GM12878 (cell line): ENCODE data around the gene LDHA. TPM values are rescaled to one million over a fixed set of nuclear protein-coding genes. Genes with fewer than 3 reads are reported as not detected.

ENCODE experiments used
- ATAC-seq: fragments of 200-7000 bp; cut with Tn5 transposase; 3 replicates; pipeline ENCODE4 v1.9.1; 2020; ENCODE audit warnings: mild to moderate bottlenecking, moderate library complexity
- BruUV-seq: library from RNA; stranded (reverse); fragments of 400-500 nt; replicated peaks from 2 replicates; lab custom pipeline; 2021; lab: Mats Ljungman, UMichigan
- CTCF ChIA-PET: fragments of 300-600 bp; sonication (Branson Sonifier 250); formaldehyde crosslinking; extraction: SDS; loops from one replicate; lab custom pipeline; 2021; ENCODE audit warnings: inconsistent platforms; lab: Yijun Ruan, JAX
- POLR2A ChIA-PET: fragments of 350-600 bp; formaldehyde crosslinking; extraction: SDS; loops from one replicate; lab custom pipeline; 2021; ENCODE audit warnings: inconsistent platforms; lab: Charles Lee
- RAD21 ChIA-PET: fragments of 300-600 bp; sonication (Branson Sonifier 250); formaldehyde crosslinking; loops from one replicate; lab custom pipeline; 2023; ENCODE audit warnings: antibody characterized with exemption; ENCODE audit not compliant: unreplicated experiment; lab: Charles Lee
- SMC1A ChIA-PET: fragments of 300-600 bp; sonication (Branson Sonifier 250); formaldehyde crosslinking; loops from one replicate; lab custom pipeline; 2023; ENCODE audit not compliant: unreplicated experiment, uncharacterized antibody; lab: Charles Lee
- DNase-seq: peaks from one replicate; pipeline ENCODE4 v3.0.0-alpha.2; 2011; ENCODE audit warnings: low read depth, low spot score
- FAIRE-seq: peaks from 3 replicates; lab custom pipeline; 2011; peaks lifted over from hg19 to GRCh38; lab: Jason Lieb, UNC
- H2AFZ ChIP-seq: 2 replicates; pipeline ENCODE4 v1.6.0; 2011; ENCODE audit warnings: low read depth, low read length, control low read depth; ENCODE audit not compliant: control insufficient read depth
- H3K27ac ChIP-seq: 2 replicates; pipeline ENCODE4 v1.5.1; 2011; ENCODE audit warnings: control low read depth; ENCODE audit not compliant: control insufficient read depth, insufficient read depth
- H3K27me3 ChIP-seq, 2 experiments: replicated peaks in 1 of 2; 2 replicates each; pipeline versions ENCODE4 v1.6.0 to v1.6.1; 2011; ENCODE audit warnings: low read length in 1 of 2; ENCODE audit not compliant: control insufficient read depth in 2 of 2, insufficient read depth in 2 of 2
- H3K36me3 ChIP-seq, 2 experiments: 2 replicates each; pipeline ENCODE4 v1.5.1; 2011; ENCODE audit warnings: low read length in 1 of 2; ENCODE audit not compliant: control insufficient read depth in 2 of 2, insufficient read depth in 2 of 2
- H3K4me1 ChIP-seq: 2 replicates; pipeline ENCODE4 v1.6.1; 2011; ENCODE audit warnings: mild to moderate bottlenecking, low read length, moderate library complexity, mixed read lengths; ENCODE audit not compliant: control insufficient read depth, insufficient read depth
- H3K4me2 ChIP-seq: 2 replicates; pipeline ENCODE4 v1.6.0; 2011; ENCODE audit warnings: control low read depth; ENCODE audit not compliant: control insufficient read depth, insufficient read depth
- H3K4me3 ChIP-seq: fragments of 200-600 bp; sonication (generic); 2 replicates; pipeline ENCODE4 v1.5.1; 2016
- H3K79me2 ChIP-seq: 2 replicates; pipeline ENCODE4 v1.6.0; 2011; ENCODE audit warnings: low read length; ENCODE audit not compliant: control insufficient read depth, insufficient read depth
- H3K9ac ChIP-seq: 2 replicates; pipeline ENCODE4 v1.8.0; 2011; ENCODE audit warnings: low read length, control low read depth, mixed read lengths; ENCODE audit not compliant: control insufficient read depth, insufficient read depth
- H3K9me3 ChIP-seq: replicated peaks from 3 replicates; pipeline ENCODE4 v1.5.1; 2011; ENCODE audit warnings: mild to moderate bottlenecking, low read length; ENCODE audit not compliant: control insufficient read depth, insufficient read depth
- H4K20me1 ChIP-seq: 2 replicates; pipeline ENCODE4 v1.6.0; 2011; ENCODE audit not compliant: control insufficient read depth, insufficient read depth
- BRCA1 ChIP-seq: IDR thresholded peaks from 2 replicates; pipeline ENCODE4 v1.6.1; 2011; ENCODE audit warnings: low read depth, low read length, improper control_type of control experiment
- CBFB ChIP-seq: IDR thresholded peaks from 2 replicates; pipeline ENCODE4 v1.6.1; 2016; ENCODE audit warnings: antibody characterized with exemption, low read depth
- CBX5 ChIP-seq: sonication (generic); IDR thresholded peaks from 2 replicates; pipeline ENCODE4 v1.6.1; 2016; ENCODE audit warnings: low read depth, moderate library complexity, mild to moderate bottlenecking, inconsistent platforms
- CEBPB ChIP-seq, 2 experiments: fragments of 150-350 bp in 1 of 2; IDR thresholded peaks; 2 replicates each; pipeline ENCODE4 v1.6.1; 2012 to 2014; ENCODE audit warnings: low read depth in 2 of 2, low read length in 2 of 2, borderline replicate concordance in 1 of 2, inconsistent platforms in 1 of 2
- FOXK2 ChIP-seq: fragments of 450-650 bp; IDR thresholded peaks from 2 replicates; pipeline ENCODE4 v1.6.1; 2017; ENCODE audit warnings: mild to moderate bottlenecking, moderate library complexity
- FOXM1 ChIP-seq: IDR thresholded peaks from 2 replicates; pipeline ENCODE4 v1.6.1; 2012; ENCODE audit warnings: low read depth, mild to moderate bottlenecking, inconsistent platforms, low read length, moderate library complexity
- HDAC6 ChIP-seq: fragments of 200-600 bp; sonication (generic); IDR thresholded peaks from one replicate; pipeline ENCODE4 v1.8.0; 2017; ENCODE audit warnings: antibody characterized with exemption; ENCODE audit not compliant: unreplicated experiment
- POLR2AphosphoS5 ChIP-seq: IDR thresholded peaks from 2 replicates; pipeline ENCODE4 v1.6.1; 2011; ENCODE audit warnings: mild to moderate bottlenecking, low read length, inconsistent platforms
- RAD51 ChIP-seq: fragments of 450-650 bp; IDR thresholded peaks from 2 replicates; pipeline ENCODE4 v1.6.1; 2016; ENCODE audit warnings: moderate library complexity, mild to moderate bottlenecking, inconsistent platforms
- RELA ChIP-seq: fragments of 450-650 bp; IDR thresholded peaks from 2 replicates; pipeline ENCODE4 v1.8.0; 2014; ENCODE audit warnings: borderline replicate concordance; ENCODE audit not compliant: partially characterized antibody
- SREBF1 ChIP-seq: IDR thresholded peaks from 2 replicates; pipeline ENCODE4 v1.6.1; 2012; ENCODE audit warnings: mild to moderate bottlenecking, low read length
- STAT3 ChIP-seq: IDR thresholded peaks from 2 replicates; pipeline ENCODE4 v1.6.1; 2011; ENCODE audit warnings: low read depth, low read length, improper control_type of control experiment
- YBX1 ChIP-seq: fragments of 450-650 bp; IDR thresholded peaks from 2 replicates; pipeline ENCODE4 v1.6.1; 2016; ENCODE audit warnings: antibody characterized with exemption
- ZZZ3 ChIP-seq: IDR thresholded peaks from 2 replicates; pipeline ENCODE4 v1.6.1; 2011; ENCODE audit warnings: low read depth; ENCODE audit not compliant: control insufficient read depth, insufficient read length
- WGBS: methylation state at CpG from one replicate; pipeline ENCODE4 v1.1.6; 2016; ENCODE audit warnings: low lambda C conversion rate; ENCODE audit not compliant: insufficient replicate concordance, insufficient coverage; ENCODE audit errors: missing lambda C conversion rate; 5-methylcytosine and 5-hydroxymethylcytosine counted together
- in situ Hi-C: fragments of 300-500 bp; cut with MboI; formaldehyde crosslinking; loops from 9 replicates; pipeline ENCODE4 v1.14.3; 2018; ENCODE audit warnings: mixed read lengths
- intact Hi-C: fragments of 100-400 bp; cut with micrococcal nuclease; formaldehyde crosslinking; loops from one replicate; pipeline ENCODE4 v1.14.2; 2022; ENCODE audit not compliant: unreplicated experiment
- polyA plus RNA-seq, 11 experiments: library from polyadenylated mRNA; depleted of rRNA in 4 of 11; unstranded in 6 of 11; stranded (reverse) in 5 of 11; fragments of >200 nt; fragmentation: Nextera tagmentation in 4 of 11; fragmentation: Illumina TruSeq in 1 of 11; extraction: Ambion mirVana in 4 of 11; extraction: Trizol in 1 of 11; gene quantifications; 1 replicate in 1 of 11; 2 replicates in 10 of 11; pipeline versions ENCODE4 v1.2.1 to v1.2.3, GENCODE V29; 2011 to 2016; ENCODE audit warnings: inconsistent platforms in 2 of 11, missing spikeins in 2 of 11, low read depth in 1 of 11
- total RNA-seq, 4 experiments: library from RNA; depleted of rRNA in 3 of 4; stranded (reverse); fragments of >200 nt in 3 of 4; fragmentation: Illumina TruSeq in 1 of 4; extraction: Trizol in 1 of 4; gene quantifications; 2 replicates each; pipeline versions ENCODE4 v1.2.1 to v1.2.3, GENCODE V29; 2013 to 2021
- TF ChIP-seq, protein P1 (sequence below): IDR thresholded peaks from 2 replicates; pipeline ENCODE4 v1.6.1; 2011; ENCODE audit warnings: low read depth, mild to moderate bottlenecking, low read length, moderate library complexity, borderline replicate concordance; ENCODE audit errors: extremely low read depth
- TF ChIP-seq, protein P2 (sequence below): fragments of 450-650 bp; IDR thresholded peaks from 2 replicates; pipeline ENCODE4 v1.6.1; 2017; ENCODE audit warnings: borderline replicate concordance
- TF ChIP-seq, protein P3 (sequence below): fragments of 450-650 bp; conservative IDR thresholded peaks from 2 replicates; pipeline ENCODE4 v1.6.1; 2017; ENCODE audit warnings: mild to moderate bottlenecking, moderate library complexity
- TF ChIP-seq, protein P4 (sequence below): fragments of 150-350 bp; IDR thresholded peaks from 2 replicates; pipeline ENCODE4 v1.6.1; 2014; ENCODE audit warnings: mild to moderate bottlenecking, low read depth, low read length
- TF ChIP-seq, protein P5 (sequence below), 3 experiments: IDR thresholded peaks in 2 of 3; conservative IDR thresholded peaks in 1 of 3; 2 replicates each; pipeline ENCODE4 v1.5.1; 2011; ENCODE audit warnings: low read depth in 3 of 3, low read length in 3 of 3, mild to moderate bottlenecking in 3 of 3, control low read depth in 2 of 3, moderate library complexity in 2 of 3, inconsistent platforms in 1 of 3, mixed read lengths in 1 of 3; ENCODE audit not compliant: control insufficient read depth in 2 of 3, insufficient read depth in 1 of 3; ENCODE audit errors: extremely low read depth in 1 of 3

Gene LDHA
- total and polyA plus RNA-seq, 10 of the 15 experiments (the other 5 are each of a cell fraction or from before 2014, with no cell fraction given): 773 to 2,300 (median 1,367) TPM

DNA sequence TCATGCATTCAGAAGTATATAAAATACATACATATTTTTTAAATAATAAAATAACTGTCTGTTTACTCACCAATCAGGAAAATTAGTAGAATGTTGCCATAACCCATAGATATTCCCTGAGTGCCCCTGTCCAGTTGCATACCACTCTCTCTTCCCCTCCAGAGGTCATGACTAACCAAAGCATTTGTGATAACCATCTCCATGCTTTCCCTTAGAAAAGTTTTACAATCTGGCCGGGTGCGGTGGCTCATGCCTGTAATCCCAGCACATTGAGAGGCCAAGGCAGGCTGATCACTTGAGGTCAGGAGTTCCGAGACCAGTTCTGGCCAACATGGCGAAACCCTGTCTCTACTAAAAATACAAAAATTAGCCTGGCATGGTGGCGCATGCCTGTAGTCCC is 33.2 kb upstream of the LDHA start:
- Histone ChIP-seq H3K79me2 (no peaks in the 10 kb centered on the region), H3K9me3 (no peaks in the 10 kb centered on the region), H4K20me1 (no peaks in the 10 kb centered on the region), H3K4me1 (no peaks in the 10 kb centered on the region), H3K4me3 (no peak overlapping the region), H3K4me2 (no peak overlapping the region), H3K36me3 (peaks cover 5 to 28% of the 10 kb centered on the region in 2 experiments), H3K9ac (no peak overlapping the region), H2AFZ (no peak overlapping the region), H3K27me3 (no peaks in the 10 kb centered on the region), H3K27ac (no peak overlapping the region)
- TF ChIP-seq CBFB (no peak), HDAC6 (no peak), RELA (no peak), POLR2AphosphoS5 (no peak), BRCA1 (no peak), CBX5 (no peak), SREBF1 (no peak), STAT3 (no peak), FOXM1 (no peak), RAD51 (no peak), ZZZ3 (no peak), YBX1 (no peak), CEBPB (IDR thresholded peaks at IDR 0.05; ENCODE audit: borderline replicate concordance in 1 of 2, low read depth in 2 of 2, low read length in 2 of 2) (no peak), FOXK2 (no peak)
- TF ChIP-seq, protein P1, sequence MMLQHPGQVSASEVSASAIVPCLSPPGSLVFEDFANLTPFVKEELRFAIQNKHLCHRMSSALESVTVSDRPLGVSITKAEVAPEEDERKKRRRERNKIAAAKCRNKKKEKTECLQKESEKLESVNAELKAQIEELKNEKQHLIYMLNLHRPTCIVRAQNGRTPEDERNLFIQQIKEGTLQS: no peak
- TF ChIP-seq, protein P2, sequence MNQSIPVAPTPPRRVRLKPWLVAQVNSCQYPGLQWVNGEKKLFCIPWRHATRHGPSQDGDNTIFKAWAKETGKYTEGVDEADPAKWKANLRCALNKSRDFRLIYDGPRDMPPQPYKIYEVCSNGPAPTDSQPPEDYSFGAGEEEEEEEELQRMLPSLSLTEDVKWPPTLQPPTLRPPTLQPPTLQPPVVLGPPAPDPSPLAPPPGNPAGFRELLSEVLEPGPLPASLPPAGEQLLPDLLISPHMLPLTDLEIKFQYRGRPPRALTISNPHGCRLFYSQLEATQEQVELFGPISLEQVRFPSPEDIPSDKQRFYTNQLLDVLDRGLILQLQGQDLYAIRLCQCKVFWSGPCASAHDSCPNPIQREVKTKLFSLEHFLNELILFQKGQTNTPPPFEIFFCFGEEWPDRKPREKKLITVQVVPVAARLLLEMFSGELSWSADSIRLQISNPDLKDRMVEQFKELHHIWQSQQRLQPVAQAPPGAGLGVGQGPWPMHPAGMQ: no peak
- TF ChIP-seq, protein P3, sequence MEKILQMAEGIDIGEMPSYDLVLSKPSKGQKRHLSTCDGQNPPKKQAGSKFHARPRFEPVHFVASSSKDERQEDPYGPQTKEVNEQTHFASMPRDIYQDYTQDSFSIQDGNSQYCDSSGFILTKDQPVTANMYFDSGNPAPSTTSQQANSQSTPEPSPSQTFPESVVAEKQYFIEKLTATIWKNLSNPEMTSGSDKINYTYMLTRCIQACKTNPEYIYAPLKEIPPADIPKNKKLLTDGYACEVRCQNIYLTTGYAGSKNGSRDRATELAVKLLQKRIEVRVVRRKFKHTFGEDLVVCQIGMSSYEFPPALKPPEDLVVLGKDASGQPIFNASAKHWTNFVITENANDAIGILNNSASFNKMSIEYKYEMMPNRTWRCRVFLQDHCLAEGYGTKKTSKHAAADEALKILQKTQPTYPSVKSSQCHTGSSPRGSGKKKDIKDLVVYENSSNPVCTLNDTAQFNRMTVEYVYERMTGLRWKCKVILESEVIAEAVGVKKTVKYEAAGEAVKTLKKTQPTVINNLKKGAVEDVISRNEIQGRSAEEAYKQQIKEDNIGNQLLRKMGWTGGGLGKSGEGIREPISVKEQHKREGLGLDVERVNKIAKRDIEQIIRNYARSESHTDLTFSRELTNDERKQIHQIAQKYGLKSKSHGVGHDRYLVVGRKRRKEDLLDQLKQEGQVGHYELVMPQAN: no peak
- TF ChIP-seq, protein P4, sequence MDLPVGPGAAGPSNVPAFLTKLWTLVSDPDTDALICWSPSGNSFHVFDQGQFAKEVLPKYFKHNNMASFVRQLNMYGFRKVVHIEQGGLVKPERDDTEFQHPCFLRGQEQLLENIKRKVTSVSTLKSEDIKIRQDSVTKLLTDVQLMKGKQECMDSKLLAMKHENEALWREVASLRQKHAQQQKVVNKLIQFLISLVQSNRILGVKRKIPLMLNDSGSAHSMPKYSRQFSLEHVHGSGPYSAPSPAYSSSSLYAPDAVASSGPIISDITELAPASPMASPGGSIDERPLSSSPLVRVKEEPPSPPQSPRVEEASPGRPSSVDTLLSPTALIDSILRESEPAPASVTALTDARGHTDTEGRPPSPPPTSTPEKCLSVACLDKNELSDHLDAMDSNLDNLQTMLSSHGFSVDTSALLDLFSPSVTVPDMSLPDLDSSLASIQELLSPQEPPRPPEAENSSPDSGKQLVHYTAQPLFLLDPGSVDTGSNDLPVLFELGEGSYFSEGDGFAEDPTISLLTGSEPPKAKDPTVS: no peak
- TF ChIP-seq, protein P5, sequence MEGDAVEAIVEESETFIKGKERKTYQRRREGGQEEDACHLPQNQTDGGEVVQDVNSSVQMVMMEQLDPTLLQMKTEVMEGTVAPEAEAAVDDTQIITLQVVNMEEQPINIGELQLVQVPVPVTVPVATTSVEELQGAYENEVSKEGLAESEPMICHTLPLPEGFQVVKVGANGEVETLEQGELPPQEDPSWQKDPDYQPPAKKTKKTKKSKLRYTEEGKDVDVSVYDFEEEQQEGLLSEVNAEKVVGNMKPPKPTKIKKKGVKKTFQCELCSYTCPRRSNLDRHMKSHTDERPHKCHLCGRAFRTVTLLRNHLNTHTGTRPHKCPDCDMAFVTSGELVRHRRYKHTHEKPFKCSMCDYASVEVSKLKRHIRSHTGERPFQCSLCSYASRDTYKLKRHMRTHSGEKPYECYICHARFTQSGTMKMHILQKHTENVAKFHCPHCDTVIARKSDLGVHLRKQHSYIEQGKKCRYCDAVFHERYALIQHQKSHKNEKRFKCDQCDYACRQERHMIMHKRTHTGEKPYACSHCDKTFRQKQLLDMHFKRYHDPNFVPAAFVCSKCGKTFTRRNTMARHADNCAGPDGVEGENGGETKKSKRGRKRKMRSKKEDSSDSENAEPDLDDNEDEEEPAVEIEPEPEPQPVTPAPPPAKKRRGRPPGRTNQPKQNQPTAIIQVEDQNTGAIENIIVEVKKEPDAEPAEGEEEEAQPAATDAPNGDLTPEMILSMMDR (IDR thresholded peaks at IDR 0.05 in 2 of 3, conservative IDR thresholded peaks at IDR 0.05 in 1 of 3; ENCODE audit: control insufficient read depth in 2 of 3, extremely low read depth in 1 of 3, insufficient read depth in 1 of 3, low read depth in 3 of 3, low read length in 3 of 3): no peak
- intact Hi-C loops (no loop called here), in situ Hi-C loops (no loop called here)
- ChIA-PET CTCF (interaction anchor here (0.7 kb wide), 1 partner anchor 450 kb away, joined by 3 read pairs; no protein-coding TSS in a partner anchor), RAD21 (no interaction called here), POLR2A (interaction anchor here (0.7 kb wide), 1 partner anchor 18 kb away, joined by 7 read pairs; no protein-coding TSS in a partner anchor), SMC1A (no interaction called here)
- ATAC-seq: no peak
- 99% methylated on average over 5 of the region's 5 CpGs for WGBS
- BruUV-seq: no TSS peak
- no peak for FAIRE-seq
- DNase-seq: no peak
